Skin of body (tissue), 2 donors: ENCODE measurements around the gene CLEC7A. TPM values are rescaled to one million over a fixed set of nuclear protein-coding genes. Genes with fewer than 3 reads are reported as not detected.

Source experiments
- DNase-seq: peaks from one replicate; lab custom pipeline; 2025; lab: John Stamatoyannopoulos, UW
- total RNA-seq: library from RNA; depleted of rRNA; stranded (reverse); fragments of >200 nt; gene quantifications from one replicate; pipeline ENCODE4 v1.2.3, GENCODE V29; 2014

CLEC7A gene
- total RNA-seq, 1 donor from 2014 or later, result 5.8 TPM

DNA sequence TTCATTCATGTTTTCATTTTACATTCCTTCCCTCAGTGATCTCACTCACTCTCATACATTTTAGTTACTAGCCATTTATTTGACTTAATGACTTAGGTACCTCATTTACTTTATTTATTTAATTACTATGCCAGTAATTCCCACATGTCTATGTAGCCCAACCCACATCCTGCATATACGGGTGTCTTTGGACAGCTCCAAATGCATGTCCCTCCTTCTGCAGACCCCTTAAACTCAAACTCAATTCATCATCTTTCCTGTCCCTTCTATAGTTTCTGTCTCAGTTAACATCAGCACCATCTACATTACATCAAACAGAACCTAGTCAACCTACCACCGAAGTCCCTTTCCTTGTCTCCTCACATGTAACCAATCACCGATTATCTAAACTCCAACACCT is 34.0 kb downstream of the CLEC7A start:
- no peak for DNase-seq

DNA sequence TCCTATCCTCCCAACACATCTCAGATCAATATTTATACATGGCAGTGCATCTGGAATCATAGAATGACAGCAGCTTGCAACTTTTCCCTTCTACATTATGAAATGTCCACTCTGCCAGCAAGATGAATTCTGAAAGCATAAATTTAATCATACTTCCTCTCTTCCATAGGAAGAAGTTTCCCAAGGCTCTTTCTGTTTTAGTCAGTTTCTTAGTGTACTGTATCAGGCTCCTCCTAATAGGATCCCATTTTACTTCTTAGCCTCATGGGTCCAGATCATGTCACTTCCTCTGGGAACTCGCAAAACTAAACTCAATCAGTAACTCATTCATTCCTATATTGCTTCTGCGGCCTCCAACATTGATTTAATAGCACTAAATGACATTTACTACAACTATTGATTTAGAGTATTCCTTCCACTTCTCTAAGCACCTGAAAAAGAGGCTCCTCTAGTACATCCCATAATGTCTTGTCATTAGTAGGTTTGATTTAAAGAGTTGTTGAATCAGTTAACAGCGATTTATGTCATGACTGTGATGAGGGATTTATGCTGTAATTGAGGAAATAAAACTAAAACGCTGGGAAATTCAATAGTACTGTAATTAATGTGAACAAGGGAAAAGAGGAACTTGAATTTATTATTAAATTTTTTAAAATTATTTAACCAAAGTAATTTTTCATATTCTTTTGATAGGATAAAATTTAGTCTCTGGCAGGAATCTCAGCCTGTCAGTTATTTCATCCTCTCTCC is 35.2 kb downstream of the CLEC7A start:
- no peak for DNase-seq

DNA sequence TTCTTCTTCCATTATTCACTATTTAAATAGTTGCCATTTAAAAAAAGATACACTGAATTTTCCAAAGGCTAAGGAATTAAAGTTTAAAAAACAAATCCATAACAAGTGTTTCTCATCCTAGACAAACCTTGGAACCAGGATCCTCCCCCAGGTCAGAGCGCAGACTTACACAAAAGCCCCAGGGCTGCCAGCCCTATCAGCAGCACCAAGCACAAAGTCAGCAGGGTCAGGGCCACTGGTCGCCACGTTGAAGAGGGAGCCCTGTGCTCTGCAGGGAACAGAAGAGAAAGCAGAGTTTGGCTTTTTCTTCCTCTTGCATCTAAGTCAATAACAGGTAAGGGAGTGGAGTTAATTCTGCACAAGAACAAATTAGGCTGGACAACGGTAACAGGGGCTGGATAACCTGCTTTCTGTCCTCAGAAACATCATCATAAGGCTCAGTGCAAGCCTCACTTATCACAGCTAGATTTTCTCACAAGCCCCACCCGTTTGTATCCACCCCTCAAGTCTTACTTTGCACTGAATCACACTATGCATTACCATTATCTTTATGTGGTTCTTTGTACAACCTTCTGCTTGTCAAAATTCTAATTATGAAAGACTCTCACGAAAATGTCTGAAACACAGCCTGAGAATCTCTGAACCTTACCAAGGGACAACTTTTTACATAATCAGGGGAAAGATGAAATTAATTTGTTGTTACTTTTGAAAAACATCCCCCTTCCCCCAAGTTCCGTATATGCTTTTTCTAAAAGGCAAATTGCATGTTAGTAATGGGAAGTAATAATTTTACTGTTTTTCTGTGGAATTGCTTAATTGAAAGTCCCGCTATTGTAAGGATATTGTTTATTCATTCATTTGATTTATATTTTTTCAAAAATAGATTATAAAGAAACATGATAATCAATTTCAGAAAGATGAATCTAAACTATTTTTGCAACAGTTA is 40.8 kb downstream of the CLEC7A start:
- no peak for DNase-seq

DNA sequence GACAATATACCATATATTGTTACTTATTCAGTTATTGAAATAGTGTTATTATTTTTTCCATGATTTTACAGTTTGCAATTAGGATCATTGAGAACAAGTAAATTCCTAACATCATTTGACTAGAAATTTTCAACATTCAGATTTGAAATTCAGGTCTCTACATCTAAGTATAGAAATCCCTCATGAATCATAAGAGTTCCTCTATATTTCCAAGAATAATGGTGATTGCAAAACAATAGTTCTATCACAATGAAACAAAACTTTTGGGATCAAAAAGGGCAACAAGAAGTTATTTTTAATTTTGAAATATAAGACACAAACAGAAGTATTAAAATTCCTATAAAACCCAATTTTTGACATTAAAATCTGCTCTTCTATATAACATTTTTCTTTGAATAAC is 42.0 kb downstream of the CLEC7A start:
- no peak for DNase-seq

DNA sequence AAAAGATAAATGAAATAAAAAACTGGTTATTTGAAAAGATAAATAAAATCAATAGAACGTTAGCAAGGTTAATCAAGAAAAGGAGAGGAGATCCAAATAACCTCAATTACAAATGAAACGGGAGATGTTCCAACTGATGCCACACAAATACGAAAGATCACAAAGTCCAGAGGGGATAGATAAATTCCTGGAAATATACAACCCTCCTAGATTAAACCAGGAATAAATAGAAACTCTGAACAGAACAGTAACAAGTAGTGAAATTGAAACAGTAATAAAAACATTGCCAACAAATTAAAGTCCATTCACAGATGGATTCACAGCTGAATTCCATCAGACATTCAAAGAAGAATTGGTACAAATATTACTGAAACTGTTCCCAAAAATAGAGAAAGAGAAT is 43.6 kb downstream of the CLEC7A start:
- DNase-seq, result no peak

DNA sequence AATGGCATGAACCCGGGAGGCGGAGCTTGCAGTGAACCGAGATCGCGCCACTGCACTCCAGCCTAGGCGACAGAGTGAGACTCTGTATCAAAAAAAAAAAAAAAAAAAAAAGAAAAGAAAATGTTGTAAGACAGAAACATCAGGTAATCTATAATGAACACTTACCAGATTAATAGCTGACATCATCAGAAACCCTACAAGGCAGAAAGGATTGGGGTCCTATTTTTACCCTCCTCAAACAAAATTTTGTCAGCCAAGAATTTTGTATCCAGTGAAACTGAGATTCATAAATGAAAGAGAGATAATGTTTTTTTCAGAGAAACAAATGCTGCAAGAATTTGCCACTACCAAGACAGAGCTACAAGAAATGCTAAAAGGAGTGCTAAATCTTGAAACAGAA is 45.3 kb downstream of the CLEC7A start:
- no peak for DNase-seq

DNA sequence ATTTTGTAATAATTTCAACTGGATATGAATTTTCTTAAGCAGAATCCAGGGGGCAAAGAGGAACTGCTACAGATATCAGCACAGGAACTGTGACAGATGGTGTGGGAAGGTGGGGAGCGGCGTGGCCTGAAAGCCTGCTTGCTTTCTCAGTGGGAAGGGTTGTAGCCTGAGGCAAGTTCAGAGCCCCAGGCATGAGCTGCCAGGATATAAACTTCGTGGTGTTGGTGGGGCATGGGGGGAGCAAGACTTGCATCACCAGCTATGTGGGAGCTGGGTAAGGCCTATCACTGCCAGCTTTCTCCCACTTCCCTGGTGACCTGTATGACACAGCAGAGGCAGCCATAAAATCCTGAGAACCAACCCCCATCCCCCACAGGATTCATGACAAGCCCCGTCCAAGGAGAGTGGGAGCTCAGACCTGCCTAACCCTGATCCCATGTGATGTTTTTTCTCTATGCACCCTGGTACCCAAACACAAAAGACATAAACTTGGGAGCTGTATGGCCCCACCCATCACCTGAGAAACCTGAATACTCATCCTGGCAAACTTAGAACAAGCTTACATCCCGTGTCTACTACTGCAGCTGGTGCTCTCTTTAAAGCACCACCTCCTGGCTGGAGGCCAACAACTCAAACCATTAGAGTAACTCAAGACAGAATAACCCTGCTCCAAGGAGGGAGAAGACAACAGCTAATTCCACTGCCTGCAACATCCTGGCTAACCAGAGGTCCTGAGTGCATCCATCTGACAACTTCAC is 47.7 kb downstream of the CLEC7A start:
- no peak for DNase-seq

DNA sequence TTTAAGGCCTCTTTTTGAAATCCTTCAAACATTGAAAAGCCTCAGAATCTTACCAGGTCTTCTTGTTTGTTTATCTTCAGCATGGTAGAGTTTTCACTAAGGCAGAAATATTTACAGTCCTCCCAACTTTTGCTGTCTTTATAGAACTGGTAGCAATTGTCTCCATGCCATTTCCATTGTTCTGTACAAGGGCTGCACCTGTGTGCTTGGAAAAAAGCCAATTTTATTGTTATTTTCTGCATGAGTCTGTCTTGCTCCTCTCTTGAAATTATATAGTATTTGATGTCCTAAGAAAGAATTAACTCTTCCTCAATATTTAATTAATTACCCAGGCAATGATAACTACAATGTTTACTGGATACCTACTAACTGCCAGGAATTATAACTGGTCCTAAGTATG is 54.5 kb downstream of the CLEC7A start:
- no peak for DNase-seq

DNA sequence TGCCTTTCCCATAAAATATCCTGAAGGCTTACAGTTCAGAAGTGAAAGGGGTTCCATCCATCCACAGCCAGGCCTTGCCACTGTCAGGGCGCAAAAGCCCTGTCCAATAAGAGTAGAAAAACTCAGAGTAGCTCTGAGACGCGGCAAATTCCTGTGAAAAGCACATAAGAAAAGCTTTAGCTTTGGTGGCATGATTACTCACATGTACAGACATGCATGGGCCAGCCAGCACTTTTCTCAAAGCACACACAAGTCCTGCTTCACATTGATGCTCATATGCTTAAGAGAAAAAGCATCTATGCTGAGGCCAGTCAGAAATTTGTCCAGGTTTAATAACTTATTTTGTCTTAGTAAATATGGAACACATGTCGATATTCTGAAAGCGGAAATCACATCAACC is 56.7 kb downstream of the CLEC7A start:
- no peak for DNase-seq

DNA sequence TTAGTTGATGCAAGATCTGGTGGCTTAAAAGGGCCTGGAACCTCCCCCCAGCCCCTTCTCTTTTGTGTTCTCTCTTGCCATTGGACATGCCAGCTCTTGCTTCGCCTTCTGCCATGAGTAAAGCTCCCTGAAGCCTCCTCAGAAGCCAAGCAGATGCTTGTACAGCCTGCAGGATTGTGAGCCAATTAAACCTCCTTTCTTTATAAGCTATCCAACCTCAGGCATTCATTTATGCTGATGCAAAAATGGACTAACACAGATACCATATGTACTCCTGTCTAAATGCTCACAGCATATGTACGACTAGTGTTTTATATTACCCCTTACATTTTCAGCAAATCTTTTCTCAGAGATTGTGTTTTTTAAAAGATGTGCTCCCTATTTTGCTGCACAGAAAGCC is 57.9 kb downstream of the CLEC7A start:
- DNase-seq, result no peak

DNA sequence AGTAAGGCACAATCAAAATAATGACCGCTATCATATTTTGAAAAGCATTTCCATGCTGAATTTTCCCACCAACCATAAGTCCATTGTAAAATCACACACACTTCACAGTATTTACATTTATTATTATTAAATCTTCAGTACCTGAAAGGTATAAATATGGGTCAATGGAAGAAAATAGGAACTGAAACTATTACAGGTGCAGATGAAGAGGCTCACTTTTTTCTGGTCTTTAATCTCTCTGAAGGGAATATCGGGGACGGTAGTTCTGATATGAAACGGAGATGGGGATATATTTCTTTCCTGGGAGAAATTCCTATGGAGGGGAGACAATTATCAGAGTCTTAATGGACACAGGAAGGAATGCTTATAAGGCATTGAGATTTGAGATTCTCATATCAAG is 59.6 kb downstream of the CLEC7A start:
- DNase-seq, result no peak

DNA sequence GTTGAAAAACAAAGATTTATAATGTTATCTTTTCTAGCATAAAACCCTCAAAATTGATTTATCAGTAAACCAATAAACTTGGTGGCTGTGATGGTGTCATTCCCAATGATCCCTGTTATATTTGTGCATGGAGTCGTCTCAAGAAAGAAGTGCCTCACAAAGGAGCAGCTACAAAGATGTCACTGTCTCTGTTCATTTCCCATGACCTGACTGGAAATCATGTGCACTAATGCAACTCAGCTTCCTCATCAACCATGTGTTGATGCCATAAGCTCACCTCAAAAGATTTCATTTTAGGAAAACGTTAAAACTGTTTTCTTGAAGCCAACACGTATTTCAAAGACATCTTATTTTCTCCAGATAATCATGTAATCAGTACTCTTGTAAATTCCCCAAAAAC is 60.0 kb downstream of the CLEC7A start:
- no peak for DNase-seq

DNA sequence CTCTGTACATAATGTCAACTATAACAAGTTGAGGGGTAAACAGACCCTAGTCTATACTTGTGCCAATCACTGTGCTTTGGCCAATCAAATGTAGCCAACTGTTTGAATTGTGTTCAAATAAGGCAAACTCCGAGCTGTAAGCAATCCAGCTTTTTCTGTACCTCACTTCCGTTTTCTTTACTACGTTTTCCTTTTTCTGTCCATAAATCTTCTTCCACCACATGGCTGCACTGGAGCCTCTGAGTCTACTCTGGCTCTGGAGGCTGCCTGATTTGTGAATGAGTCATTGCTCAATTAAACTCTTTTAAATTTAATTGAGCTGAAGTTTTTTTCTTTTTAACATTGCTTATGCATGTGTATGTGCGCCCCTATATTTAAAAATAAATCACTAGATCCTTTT is 60.9 kb downstream of the CLEC7A start:
- no peak for DNase-seq

DNA sequence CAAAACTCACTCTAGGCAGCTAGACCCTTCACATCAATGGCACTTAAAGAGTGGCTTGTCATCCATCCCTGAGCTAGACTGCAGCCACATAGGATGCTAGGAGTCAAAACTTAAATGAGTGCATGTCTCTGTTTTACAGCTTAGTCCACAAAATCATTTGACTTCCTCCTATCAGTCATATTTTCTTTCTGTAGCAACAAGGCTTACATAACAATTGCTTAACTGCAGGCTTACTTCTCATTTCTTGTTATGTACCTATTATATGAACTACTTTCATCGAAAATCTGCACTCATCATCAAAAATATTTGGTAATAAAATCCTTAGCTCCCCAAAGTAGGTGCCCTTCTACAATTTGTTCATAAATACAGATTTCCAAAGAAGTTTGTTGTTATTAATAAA is 61.4 kb downstream of the CLEC7A start:
- DNase-seq, result no peak

DNA sequence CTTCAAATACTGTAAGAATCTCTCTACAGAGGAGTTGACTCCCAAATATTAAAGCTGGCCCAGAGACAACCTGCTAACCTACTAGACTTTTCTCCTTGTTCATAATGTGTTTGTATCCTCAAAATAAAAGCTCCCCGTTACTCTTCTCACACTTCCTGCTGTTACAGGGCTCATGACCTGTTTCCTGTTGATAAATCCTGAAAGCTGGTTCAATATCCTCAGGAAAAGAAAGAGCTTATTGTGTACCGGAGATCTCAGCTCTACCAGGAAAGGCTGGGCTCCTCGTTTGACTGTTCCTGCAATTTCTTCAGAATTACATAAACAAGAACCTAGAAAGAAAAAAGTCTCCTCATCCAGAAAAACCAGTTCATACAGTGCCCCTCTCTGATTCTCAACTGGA is 62.1 kb downstream of the CLEC7A start:
- peak; percentile 44 for DNase-seq

DNA sequence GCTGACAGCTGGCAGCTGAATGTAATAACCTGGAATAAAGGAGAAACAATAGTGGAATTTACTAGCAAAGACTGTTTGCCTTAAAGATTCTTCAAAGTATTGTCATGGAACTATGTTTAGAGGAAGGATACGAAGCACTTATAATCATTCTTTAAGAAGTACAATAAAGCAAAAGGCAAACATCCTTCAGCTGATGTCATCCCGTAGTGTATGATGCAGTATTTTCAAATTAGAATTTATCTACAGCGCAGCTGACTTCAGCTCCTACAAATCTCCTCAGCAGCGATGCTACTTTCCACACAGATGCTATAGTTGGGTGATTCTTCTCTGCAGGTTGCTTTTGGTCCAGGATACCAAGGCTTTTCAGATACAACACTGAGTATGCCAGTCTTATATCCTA is 62.7 kb downstream of the CLEC7A start:
- DNase-seq, result no peak

Other genes starting within 250 kb of the CLEC7A start
- not detected for gene KLRF2, start 248.7 kb downstream of the CLEC7A start, total RNA-seq
- 18.5 TPM for gene CLEC2A, start 197.8 kb downstream of the CLEC7A start, total RNA-seq
- gene CLEC12A, start 158.8 kb downstream of the CLEC7A start, total RNA-seq, result 7.2 TPM
- gene CLEC1B, start 131.1 kb downstream of the CLEC7A start, total RNA-seq, result 0.39 TPM
- gene CLEC12B, start 119.6 kb downstream of the CLEC7A start, total RNA-seq, result 0.99 TPM
- 0.99 TPM for gene CLEC9A, start 99.5 kb downstream of the CLEC7A start, total RNA-seq
- gene CLEC1A, start 31.2 kb downstream of the CLEC7A start, total RNA-seq, result 2.8 TPM
- gene OLR1, start 41.9 kb upstream of the CLEC7A start, total RNA-seq, result 2.7 TPM
- 0.10 TPM for gene TMEM52B, start 48.8 kb upstream of the CLEC7A start, total RNA-seq
- 37.3 TPM for gene GABARAPL1, start 82.7 kb upstream of the CLEC7A start, total RNA-seq
- gene KLRD1, start 177.7 kb upstream of the CLEC7A start, total RNA-seq, result 0.79 TPM